PC-3 (cell line): ENCODE results near the gene PEX16.

ENCODE experiments used
- CTCF ChIP-seq: fragments of 300-600 bp; sonication (generic); conservative IDR thresholded peaks from 2 replicates; pipeline ENCODE4 v1.5.1; 2017; ENCODE audit warnings: antibody characterized with exemption, low read depth, mild to moderate bottlenecking, low read length
- EZH2phosphoT487 ChIP-seq: fragments of 300-600 bp; sonication (generic); IDR thresholded peaks from 2 replicates; pipeline ENCODE4 v1.6.1; 2018; ENCODE audit warnings: mild to moderate bottlenecking, antibody characterized with exemption, low read length, borderline replicate concordance

DNA sequence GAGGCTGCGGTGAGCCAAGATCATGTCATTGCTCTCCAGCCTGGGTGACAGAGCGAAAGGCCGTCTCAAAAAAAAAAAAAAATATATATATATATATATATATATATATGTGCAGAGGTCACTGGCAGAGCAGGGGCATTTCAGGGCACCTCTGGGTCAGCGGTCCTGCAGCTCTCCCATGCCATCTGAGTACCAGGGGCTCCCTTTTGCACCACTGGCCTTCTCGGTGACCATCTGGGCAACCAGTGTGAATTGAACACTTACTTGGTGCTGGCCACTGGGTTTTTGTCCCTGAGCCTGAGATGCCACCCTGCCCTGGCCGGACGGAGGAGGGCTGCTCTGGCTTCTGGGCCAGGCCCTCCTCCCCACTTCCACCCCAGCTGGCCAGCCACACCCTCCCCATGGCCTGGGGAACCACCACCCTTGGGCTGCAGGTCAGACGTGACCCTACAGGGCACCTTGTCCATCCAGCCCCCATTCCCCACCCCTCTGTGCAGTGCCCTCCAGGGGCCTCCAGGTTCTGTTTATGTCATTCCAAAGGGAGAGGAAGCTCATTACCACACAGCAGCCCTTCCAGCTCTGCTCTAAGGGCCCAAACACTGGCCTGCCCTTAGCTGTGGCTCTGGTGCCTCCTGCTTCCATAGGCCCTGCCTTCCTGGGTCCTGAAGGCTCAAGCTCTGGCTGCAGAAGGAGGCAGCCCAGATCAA, 22.0 kb downstream of the PEX16 start:
- no peak for TF ChIP-seq EZH2phosphoT487
- no peak for TF ChIP-seq CTCF
